Measurements from ENCODE around the gene IGF2R.

The IGF2R gene

GRCh38 chr6:159979136-159979874 is 10.4 kb downstream of the IGF2R start:
- DNase-seq (ENCODE audit: low read depth): no peak
- no peak overlapping the region for H3K4me3 ChIP-seq (ENCODE audit: low read depth, low read length)
- TF ChIP-seq CTCF (conservative IDR thresholded peaks at IDR 0.05; ENCODE audit: low read depth, low read length): no peak

- no peak for TF ChIP-seq CTCF (conservative IDR thresholded peaks at IDR 0.05; ENCODE audit: low read depth, low read length)
Measured at GRCh38 chr6:159980474-159980873, 11.6 kb downstream of the IGF2R start.

GRCh38 chr6:159981071-159981402 is 12.2 kb downstream of the IGF2R start:
- TF ChIP-seq CTCF (conservative IDR thresholded peaks at IDR 0.05; ENCODE audit: low read depth, low read length): no peak
- H3K4me3 ChIP-seq (ENCODE audit: low read depth, low read length): no peak overlapping the region
- no peak for DNase-seq (ENCODE audit: low read depth)

More at GRCh38 chr6:159980474-159980873, 11.6 kb downstream of the IGF2R start:
- no peak for DNase-seq (ENCODE audit: low read depth)
- H3K4me3 ChIP-seq (ENCODE audit: low read depth, low read length): no peak overlapping the region

- DNase-seq (ENCODE audit: low read depth): peak; percentile 85
- no peak overlapping the region for H3K4me3 ChIP-seq (ENCODE audit: low read depth, low read length)
- TF ChIP-seq CTCF (conservative IDR thresholded peaks at IDR 0.05; ENCODE audit: low read depth, low read length): no peak
Measured at GRCh38 chr6:159981403-159982245, 12.7 kb downstream of the IGF2R start.

GRCh38 chr6:159982731-159983506 is 14.0 kb downstream of the IGF2R start:
- H3K4me3 ChIP-seq (ENCODE audit: low read depth, low read length): no peak overlapping the region
- DNase-seq (ENCODE audit: low read depth): peak; percentile 86
- no peak for TF ChIP-seq CTCF (conservative IDR thresholded peaks at IDR 0.05; ENCODE audit: low read depth, low read length)

DNA sequence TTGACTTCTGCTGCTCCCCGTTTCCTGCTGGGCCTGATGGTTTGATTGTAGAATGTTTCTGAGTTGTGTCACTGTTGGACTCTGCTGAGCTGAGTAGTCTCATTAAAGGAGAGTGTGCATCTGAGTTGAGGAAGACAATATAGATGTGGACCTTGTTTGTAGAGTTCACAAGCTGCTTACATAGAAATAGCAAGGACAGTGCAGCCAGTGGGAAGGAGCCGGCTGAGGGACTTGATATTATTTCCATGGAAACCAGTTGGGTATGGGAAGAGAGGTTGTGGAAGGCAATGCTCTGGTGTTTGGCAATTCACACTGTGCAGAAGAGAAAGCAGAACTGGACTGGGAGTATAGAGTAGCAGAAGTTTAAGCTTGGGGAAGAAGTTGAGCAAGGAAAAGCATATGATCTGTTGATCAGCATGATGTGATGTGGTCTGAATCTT is 14.8 kb downstream of the IGF2R start:
- TF ChIP-seq CTCF (conservative IDR thresholded peaks at IDR 0.05; ENCODE audit: low read depth, low read length): no peak
- DNase-seq (ENCODE audit: low read depth): peak; percentile 81
- H3K4me3 ChIP-seq (ENCODE audit: low read depth, low read length): no peak overlapping the region

All from choroid plexus epithelial cell (primary cell).